NK-92 (cell line): ENCODE results near the gene HEATR9.
"Not testable (repeated sequence)": the region's sequence is repeated elsewhere in the genome, so short reads cannot be mapped to it uniquely, and the experiment has no call there.

Experiments
- DNase-seq: peaks from one replicate; lab custom pipeline; 2025; ENCODE audit not compliant: unreplicated experiment; lab: John Stamatoyannopoulos, UW

Gene HEATR9

GRCh38 chr17:35868737-35869136 lies at the start of gene HEATR9:
HEATR9 (minus strand) TSS chr17:35868891; CDS start chr17:35868742, 149 bp downstream.
- no peak for DNase-seq

GRCh38 chr17:35917519-35918213 lies 49.0 kb upstream of the HEATR9 start:
- DNase-seq = no peak

GRCh38 chr17:35915153-35915964 lies 46.7 kb upstream of the HEATR9 start:
- no peak for DNase-seq

- no peak for DNase-seq
Measured at GRCh38 chr17:35914354-35914753, 45.7 kb upstream of the HEATR9 start.

GRCh38 chr17:35913609-35914008 lies 44.9 kb upstream of the HEATR9 start:
- DNase-seq = no peak

- DNase-seq = no peak
Measured at GRCh38 chr17:35912942-35913341, 44.3 kb upstream of the HEATR9 start.

GRCh38 chr17:35912339-35912912 lies 43.7 kb upstream of the HEATR9 start:
- DNase-seq = no peak

GRCh38 chr17:35909408-35909807 lies 40.7 kb upstream of the HEATR9 start:
- no peak for DNase-seq

- DNase-seq = no peak
Measured at GRCh38 chr17:35907691-35908090, 39.0 kb upstream of the HEATR9 start.

GRCh38 chr17:35906926-35907637 lies 38.4 kb upstream of the HEATR9 start:
- no peak for DNase-seq

GRCh38 chr17:35906191-35906925 lies 37.7 kb upstream of the HEATR9 start:
- DNase-seq = no peak

GRCh38 chr17:35903451-35903850 lies 34.8 kb upstream of the HEATR9 start:
- no peak for DNase-seq

GRCh38 chr17:35901631-35902175 lies 33.0 kb upstream of the HEATR9 start:
- DNase-seq = no peak

- DNase-seq = no peak
Measured at GRCh38 chr17:35900708-35901480, 32.2 kb upstream of the HEATR9 start.

GRCh38 chr17:35900280-35900679 lies 31.6 kb upstream of the HEATR9 start:
- DNase-seq = no peak

- no peak for DNase-seq
Measured at GRCh38 chr17:35898283-35899070, 29.8 kb upstream of the HEATR9 start.

- DNase-seq = not testable (repeated sequence)
Measured at GRCh38 chr17:35897772-35898171, 29.1 kb upstream of the HEATR9 start.

- DNase-seq = no peak
Measured at GRCh38 chr17:35895636-35896587, 27.2 kb upstream of the HEATR9 start.
